NCI-H146 treated with DMSO at 0.1 percent for 48 hours (cell line): ENCODE results near the gene SLFNL1.

Experiments used
- DNase-seq: peaks from one replicate; lab custom pipeline; 2025; ENCODE audit not compliant: unreplicated experiment; lab: John Stamatoyannopoulos, UW

The SLFNL1 gene

DNA sequence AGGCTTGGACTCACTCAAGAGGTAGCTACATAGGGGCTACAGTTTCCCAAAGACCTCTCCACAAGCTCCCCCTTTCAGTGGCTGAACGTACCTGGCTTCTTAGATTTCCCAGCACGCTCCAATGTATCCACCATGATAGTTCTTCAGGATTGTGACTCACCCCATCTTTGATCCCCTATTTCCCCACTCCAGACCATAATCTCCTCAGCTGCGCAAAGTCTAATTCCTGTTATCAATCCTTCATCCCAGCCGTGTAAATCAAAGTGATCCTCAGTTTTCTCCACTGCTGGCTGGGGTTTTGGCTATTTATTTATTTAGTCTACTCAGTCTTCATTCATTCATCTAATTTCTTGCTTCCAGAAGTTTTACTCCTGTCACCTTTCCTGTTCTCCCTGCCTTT is 55.1 kb downstream of the SLFNL1 start:
- DNase-seq, result no peak
